Liver (tissue), 9 donors: ENCODE data around the gene AIF1. TPM values are rescaled to one million over a fixed set of nuclear protein-coding genes. Genes with fewer than 3 reads are reported as not detected.

Experiments
- DNase-seq: peaks from one replicate; pipeline ENCODE4 v3.0.0-alpha.2; 2017; ENCODE audit warnings: low spot score
- H3K27ac ChIP-seq, 2 donors: one replicate each; pipeline ENCODE4 v1.7.0; 2013; ENCODE audit warnings: inconsistent platforms in 2 of 2, low read length in 2 of 2, control low read depth in 1 of 2, low read depth in 1 of 2, mild to moderate bottlenecking in 1 of 2
- H3K27me3 ChIP-seq, 4 donors: one replicate each; pipeline versions ENCODE4 v1.6.1 to v1.7.0; 2013; ENCODE audit warnings: low read length in 3 of 4, inconsistent platforms in 1 of 4, mild to moderate bottlenecking in 1 of 4, moderate library complexity in 1 of 4; ENCODE audit not compliant: control insufficient read depth in 4 of 4, insufficient read depth in 4 of 4
- H3K36me3 ChIP-seq, 4 donors: one replicate each; pipeline versions ENCODE4 v1.6.1 to v1.7.0; 2013; ENCODE audit warnings: low read length in 3 of 4, mild to moderate bottlenecking in 3 of 4, low read depth in 1 of 4, moderate library complexity in 1 of 4; ENCODE audit not compliant: control insufficient read depth in 4 of 4, insufficient read depth in 3 of 4
- H3K4me1 ChIP-seq, 4 donors: one replicate each; pipeline versions ENCODE4 v1.6.1 to v1.7.0; 2013; ENCODE audit warnings: low read length in 3 of 4, mild to moderate bottlenecking in 3 of 4, moderate library complexity in 1 of 4; ENCODE audit not compliant: control insufficient read depth in 4 of 4, insufficient read depth in 4 of 4
- H3K4me3 ChIP-seq, 3 donors: one replicate each; pipeline versions ENCODE4 v1.6.1 to v1.7.0; 2013; ENCODE audit warnings: low read length in 3 of 3, control low read depth in 1 of 3, low read depth in 1 of 3, mild to moderate bottlenecking in 1 of 3
- H3K9ac ChIP-seq, 2 donors: one replicate each; pipeline ENCODE4 v1.7.0; 2013; ENCODE audit warnings: low read length in 2 of 2, mild to moderate bottlenecking in 2 of 2, moderate library complexity in 2 of 2, control low read depth in 1 of 2, low read depth in 1 of 2
- H3K9me3 ChIP-seq, 4 donors: one replicate each; pipeline versions ENCODE4 v1.6.1 to v1.7.0; 2013; ENCODE audit warnings: low read length in 3 of 4; ENCODE audit not compliant: control insufficient read depth in 4 of 4
- EGR1 ChIP-seq, 2 donors: IDR thresholded peaks; 2 replicates each; pipeline ENCODE4 v1.6.1; 2016 to 2018; ENCODE audit warnings: antibody characterized with exemption in 2 of 2, low read depth in 2 of 2
- FOXA1 ChIP-seq: IDR thresholded peaks from 2 replicates; pipeline ENCODE4 v1.6.1; 2016; ENCODE audit warnings: antibody characterized with exemption
- FOXA2 ChIP-seq: IDR thresholded peaks from 2 replicates; pipeline ENCODE4 v1.6.1; 2016; ENCODE audit warnings: antibody characterized with exemption
- GABPA ChIP-seq, 2 donors: IDR thresholded peaks in 1 of 2; conservative IDR thresholded peaks in 1 of 2; 2 replicates each; pipeline ENCODE4 v1.6.1; 2016; ENCODE audit warnings: antibody characterized with exemption in 2 of 2, mild to moderate bottlenecking in 1 of 2, moderate library complexity in 1 of 2
- HNF4A ChIP-seq, 2 donors: conservative IDR thresholded peaks; 2 replicates each; pipeline ENCODE4 v1.6.1; 2016; ENCODE audit warnings: antibody characterized with exemption in 2 of 2, mild to moderate bottlenecking in 2 of 2
- HNF4G ChIP-seq: IDR thresholded peaks from 2 replicates; pipeline ENCODE4 v1.6.1; 2016; ENCODE audit warnings: antibody characterized with exemption
- JUND ChIP-seq, 2 donors: IDR thresholded peaks; 2 replicates each; pipeline ENCODE4 v1.6.1; 2016; ENCODE audit warnings: antibody characterized with exemption in 2 of 2
- NR2F2 ChIP-seq: IDR thresholded peaks from 2 replicates; pipeline ENCODE4 v1.6.1; 2016; ENCODE audit warnings: antibody characterized with exemption
- RAD21 ChIP-seq, 2 donors: IDR thresholded peaks; 2 replicates each; pipeline ENCODE4 v1.6.1; 2016; ENCODE audit warnings: antibody characterized with exemption in 2 of 2, mild to moderate bottlenecking in 2 of 2
- RXRA ChIP-seq, 2 donors: IDR thresholded peaks; 2 replicates each; pipeline ENCODE4 v1.6.1; 2017 to 2018; ENCODE audit warnings: antibody characterized with exemption in 2 of 2, mild to moderate bottlenecking in 1 of 2
- SP1 ChIP-seq: IDR thresholded peaks from 2 replicates; pipeline ENCODE4 v1.6.1; 2018; ENCODE audit warnings: antibody characterized with exemption, mild to moderate bottlenecking
- TAF1 ChIP-seq: conservative IDR thresholded peaks from 2 replicates; pipeline ENCODE4 v1.6.1; 2016; ENCODE audit warnings: antibody characterized with exemption, mild to moderate bottlenecking
- YY1 ChIP-seq: IDR thresholded peaks from 2 replicates; pipeline ENCODE4 v1.6.1; 2016; ENCODE audit warnings: antibody characterized with exemption, mild to moderate bottlenecking
- WGBS: extraction: QIAGEN DNeasy Blood & Tissue Kit; methylation state at CpG from one replicate; pipeline ENCODE4 v1.1.7; 2013; 5-methylcytosine and 5-hydroxymethylcytosine counted together
- polyA plus RNA-seq, 2 donors: library from polyadenylated mRNA; stranded (reverse) in 1 of 2; unstranded in 1 of 2; fragments of 200-250 nt in 1 of 2; fragments of >200 nt in 1 of 2; fragmentation: Nextera tagmentation in 1 of 2; extraction: Ambion mirVana in 1 of 2; gene quantifications; one replicate each; pipeline versions ENCODE4 v1.2.1 to v1.2.3, GENCODE V29; 2013 to 2015
- total RNA-seq, 2 donors: library from RNA; depleted of rRNA; stranded (reverse); fragments of >200 nt; gene quantifications; one replicate each; pipeline ENCODE4 v1.2.3, GENCODE V29; 2014
- TF ChIP-seq, protein P1 (sequence below): fragments of 150-350 bp; IDR thresholded peaks from 2 replicates; pipeline ENCODE4 v1.5.1; 2017; ENCODE audit warnings: improper control_type of control experiment, low read depth, low read length; ENCODE audit not compliant: missing input control
- TF ChIP-seq, protein P2 (sequence below): IDR thresholded peaks from 2 replicates; pipeline ENCODE4 v1.6.1; 2016; ENCODE audit warnings: antibody characterized with exemption, mild to moderate bottlenecking
- TF ChIP-seq, protein P3 (sequence below): IDR thresholded peaks from 2 replicates; pipeline ENCODE4 v1.6.1; 2016; ENCODE audit warnings: antibody characterized with exemption
- TF ChIP-seq, protein P4 (sequence below): IDR thresholded peaks from 2 replicates; pipeline ENCODE4 v1.6.1; 2016; ENCODE audit warnings: antibody characterized with exemption
- donor health status: healthy.
- donor health status: healthy.
- donor health status: healthy.
- donor health status: healthy.
- donor health status: healthy.

The AIF1 gene
- total and polyA plus RNA-seq, 4 donors: 12.2 to 46.8 (median 26.7) TPM

DNA sequence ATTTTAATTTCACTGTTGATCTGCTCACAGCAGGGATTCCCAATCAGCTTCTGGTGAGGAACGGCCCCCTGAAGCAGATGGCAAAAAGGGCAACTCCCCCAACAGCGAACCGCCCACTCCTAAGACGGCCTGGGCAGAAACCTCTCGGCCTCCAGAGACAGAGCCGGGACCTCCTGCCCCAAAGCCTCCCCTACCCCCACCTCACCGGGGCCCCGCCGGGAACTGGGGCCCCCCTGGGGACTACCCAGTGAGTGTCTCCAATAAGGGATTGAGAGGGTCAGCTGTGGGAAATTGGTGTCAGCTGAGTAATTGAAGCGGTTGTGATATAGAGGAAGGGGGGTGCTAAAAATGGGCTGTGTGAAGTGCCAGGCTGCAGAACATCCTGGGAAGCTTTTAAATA is 11.9 kb downstream of the AIF1 start:
- WGBS: 95% methylated on average over 10 of the region's 10 CpGs
- Histone ChIP-seq H3K27ac (no peak overlapping the region), H3K4me1 (peaks cover 2 to 4% (median 4%) of the 10 kb centered on the region in 4 donors), H3K36me3 (peaks cover 36 to 79% (median 69%) of the 10 kb centered on the region in 4 donors), H3K9ac (no peak overlapping the region), H3K9me3 (no peaks in the 10 kb centered on the region), H3K27me3 (no peaks in the 10 kb centered on the region), H3K4me3 (no peak overlapping the region)
- DNase-seq: no peak
- TF ChIP-seq HNF4G (no peak), TAF1 (no peak), YY1 (no peak), RXRA (IDR thresholded peaks at IDR 0.05) (no peak), JUND (IDR thresholded peaks at IDR 0.05) (no peak), FOXA2 (no peak), SP1 (no peak), EGR1 (IDR thresholded peaks at IDR 0.05; ENCODE audit: low read depth in 2 of 2) (no peak), NR2F2 (no peak), RAD21 (IDR thresholded peaks at IDR 0.05) (no peak), HNF4A (conservative IDR thresholded peaks at IDR 0.05) (no peak)
- TF ChIP-seq, protein P1, sequence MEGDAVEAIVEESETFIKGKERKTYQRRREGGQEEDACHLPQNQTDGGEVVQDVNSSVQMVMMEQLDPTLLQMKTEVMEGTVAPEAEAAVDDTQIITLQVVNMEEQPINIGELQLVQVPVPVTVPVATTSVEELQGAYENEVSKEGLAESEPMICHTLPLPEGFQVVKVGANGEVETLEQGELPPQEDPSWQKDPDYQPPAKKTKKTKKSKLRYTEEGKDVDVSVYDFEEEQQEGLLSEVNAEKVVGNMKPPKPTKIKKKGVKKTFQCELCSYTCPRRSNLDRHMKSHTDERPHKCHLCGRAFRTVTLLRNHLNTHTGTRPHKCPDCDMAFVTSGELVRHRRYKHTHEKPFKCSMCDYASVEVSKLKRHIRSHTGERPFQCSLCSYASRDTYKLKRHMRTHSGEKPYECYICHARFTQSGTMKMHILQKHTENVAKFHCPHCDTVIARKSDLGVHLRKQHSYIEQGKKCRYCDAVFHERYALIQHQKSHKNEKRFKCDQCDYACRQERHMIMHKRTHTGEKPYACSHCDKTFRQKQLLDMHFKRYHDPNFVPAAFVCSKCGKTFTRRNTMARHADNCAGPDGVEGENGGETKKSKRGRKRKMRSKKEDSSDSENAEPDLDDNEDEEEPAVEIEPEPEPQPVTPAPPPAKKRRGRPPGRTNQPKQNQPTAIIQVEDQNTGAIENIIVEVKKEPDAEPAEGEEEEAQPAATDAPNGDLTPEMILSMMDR: no peak
- TF ChIP-seq, protein P2, sequence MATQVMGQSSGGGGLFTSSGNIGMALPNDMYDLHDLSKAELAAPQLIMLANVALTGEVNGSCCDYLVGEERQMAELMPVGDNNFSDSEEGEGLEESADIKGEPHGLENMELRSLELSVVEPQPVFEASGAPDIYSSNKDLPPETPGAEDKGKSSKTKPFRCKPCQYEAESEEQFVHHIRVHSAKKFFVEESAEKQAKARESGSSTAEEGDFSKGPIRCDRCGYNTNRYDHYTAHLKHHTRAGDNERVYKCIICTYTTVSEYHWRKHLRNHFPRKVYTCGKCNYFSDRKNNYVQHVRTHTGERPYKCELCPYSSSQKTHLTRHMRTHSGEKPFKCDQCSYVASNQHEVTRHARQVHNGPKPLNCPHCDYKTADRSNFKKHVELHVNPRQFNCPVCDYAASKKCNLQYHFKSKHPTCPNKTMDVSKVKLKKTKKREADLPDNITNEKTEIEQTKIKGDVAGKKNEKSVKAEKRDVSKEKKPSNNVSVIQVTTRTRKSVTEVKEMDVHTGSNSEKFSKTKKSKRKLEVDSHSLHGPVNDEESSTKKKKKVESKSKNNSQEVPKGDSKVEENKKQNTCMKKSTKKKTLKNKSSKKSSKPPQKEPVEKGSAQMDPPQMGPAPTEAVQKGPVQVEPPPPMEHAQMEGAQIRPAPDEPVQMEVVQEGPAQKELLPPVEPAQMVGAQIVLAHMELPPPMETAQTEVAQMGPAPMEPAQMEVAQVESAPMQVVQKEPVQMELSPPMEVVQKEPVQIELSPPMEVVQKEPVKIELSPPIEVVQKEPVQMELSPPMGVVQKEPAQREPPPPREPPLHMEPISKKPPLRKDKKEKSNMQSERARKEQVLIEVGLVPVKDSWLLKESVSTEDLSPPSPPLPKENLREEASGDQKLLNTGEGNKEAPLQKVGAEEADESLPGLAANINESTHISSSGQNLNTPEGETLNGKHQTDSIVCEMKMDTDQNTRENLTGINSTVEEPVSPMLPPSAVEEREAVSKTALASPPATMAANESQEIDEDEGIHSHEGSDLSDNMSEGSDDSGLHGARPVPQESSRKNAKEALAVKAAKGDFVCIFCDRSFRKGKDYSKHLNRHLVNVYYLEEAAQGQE: no peak
- TF ChIP-seq, protein P3, sequence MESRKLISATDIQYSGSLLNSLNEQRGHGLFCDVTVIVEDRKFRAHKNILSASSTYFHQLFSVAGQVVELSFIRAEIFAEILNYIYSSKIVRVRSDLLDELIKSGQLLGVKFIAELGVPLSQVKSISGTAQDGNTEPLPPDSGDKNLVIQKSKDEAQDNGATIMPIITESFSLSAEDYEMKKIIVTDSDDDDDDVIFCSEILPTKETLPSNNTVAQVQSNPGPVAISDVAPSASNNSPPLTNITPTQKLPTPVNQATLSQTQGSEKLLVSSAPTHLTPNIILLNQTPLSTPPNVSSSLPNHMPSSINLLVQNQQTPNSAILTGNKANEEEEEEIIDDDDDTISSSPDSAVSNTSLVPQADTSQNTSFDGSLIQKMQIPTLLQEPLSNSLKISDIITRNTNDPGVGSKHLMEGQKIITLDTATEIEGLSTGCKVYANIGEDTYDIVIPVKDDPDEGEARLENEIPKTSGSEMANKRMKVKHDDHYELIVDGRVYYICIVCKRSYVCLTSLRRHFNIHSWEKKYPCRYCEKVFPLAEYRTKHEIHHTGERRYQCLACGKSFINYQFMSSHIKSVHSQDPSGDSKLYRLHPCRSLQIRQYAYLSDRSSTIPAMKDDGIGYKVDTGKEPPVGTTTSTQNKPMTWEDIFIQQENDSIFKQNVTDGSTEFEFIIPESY: no peak
- TF ChIP-seq, protein P4, sequence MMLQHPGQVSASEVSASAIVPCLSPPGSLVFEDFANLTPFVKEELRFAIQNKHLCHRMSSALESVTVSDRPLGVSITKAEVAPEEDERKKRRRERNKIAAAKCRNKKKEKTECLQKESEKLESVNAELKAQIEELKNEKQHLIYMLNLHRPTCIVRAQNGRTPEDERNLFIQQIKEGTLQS: no peak

DNA sequence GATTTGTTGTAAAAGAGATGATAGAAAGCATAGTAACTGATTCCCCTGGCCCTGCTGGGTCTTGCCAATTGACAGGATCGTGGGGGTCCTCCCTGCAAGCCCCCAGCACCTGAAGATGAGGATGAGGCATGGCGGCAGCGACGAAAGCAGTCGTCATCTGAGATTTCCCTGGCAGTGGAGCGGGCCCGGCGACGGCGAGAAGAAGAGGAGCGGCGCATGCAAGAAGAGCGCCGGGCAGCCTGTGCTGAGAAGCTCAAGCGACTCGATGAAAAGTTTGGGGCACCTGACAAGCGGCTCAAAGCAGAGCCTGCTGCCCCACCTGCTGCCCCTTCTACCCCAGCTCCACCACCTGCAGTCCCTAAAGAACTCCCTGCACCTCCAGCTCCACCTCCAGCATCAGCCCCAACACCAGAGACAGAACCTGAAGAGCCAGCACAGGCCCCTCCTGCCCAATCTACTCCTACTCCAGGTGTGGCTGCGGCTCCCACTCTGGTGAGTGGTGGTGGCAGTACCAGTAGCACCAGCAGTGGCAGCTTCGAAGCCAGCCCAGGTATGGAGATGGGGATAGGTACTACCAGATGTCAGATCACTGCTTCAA is 12.8 kb downstream of the AIF1 start:
- H3K4me1 ChIP-seq: peaks cover 0 to 2% (median 0%) of the 10 kb centered on the region in 4 donors
- 96% methylated on average over 19 of the region's 19 CpGs for WGBS
- no peaks in the 10 kb centered on the region for H3K27me3 ChIP-seq
- H3K27ac ChIP-seq: no peak overlapping the region
- peaks cover 42 to 87% (median 73%) of the 10 kb centered on the region in 4 donors for H3K36me3 ChIP-seq
- H3K4me3 ChIP-seq: no peak overlapping the region
- H3K9me3 ChIP-seq: no peaks in the 10 kb centered on the region
- no peak overlapping the region for H3K9ac ChIP-seq
- no peak for DNase-seq
- TF ChIP-seq NR2F2 (no peak), YY1 (no peak), HNF4G (no peak), TAF1 (no peak), RXRA (IDR thresholded peaks at IDR 0.05) (no peak), FOXA2 (no peak), SP1 (no peak), GABPA (IDR thresholded peaks at IDR 0.05 in 1 of 2, conservative IDR thresholded peaks at IDR 0.05 in 1 of 2) (no peak), FOXA1 (no peak), RAD21 (IDR thresholded peaks at IDR 0.05) (no peak), HNF4A (conservative IDR thresholded peaks at IDR 0.05) (no peak), EGR1 (IDR thresholded peaks at IDR 0.05; ENCODE audit: low read depth in 2 of 2) (no peak)
- TF ChIP-seq, protein P4: no peak
- TF ChIP-seq, protein P3: no peak
- TF ChIP-seq, protein P2: no peak
